Testis (tissue), 2 donors: ENCODE results near the gene TRIM52.

ENCODE experiments used
- CTCF ChIP-seq, 3 experiments: fragments of 450-650 bp in 2 of 3; fragments of 200-600 bp in 1 of 3; sonication (generic) in 1 of 3; IDR thresholded peaks; one replicate each; pipeline ENCODE4 v1.5.1; 2016 to 2019; ENCODE audit warnings: antibody characterized with exemption in 3 of 3, mild to moderate bottlenecking in 2 of 3, moderate library complexity in 1 of 3
- POLR2A ChIP-seq: fragments of 450-650 bp; IDR thresholded peaks from one replicate; pipeline ENCODE4 v1.6.1; 2017; ENCODE audit warnings: antibody characterized with exemption, mild to moderate bottlenecking, moderate library complexity

- TF ChIP-seq CTCF (IDR thresholded peaks at IDR 0.05) (no peak), POLR2A (no peak)
Observed at GRCh38 chr5:181236471-181236870, 24.5 kb downstream of the TRIM52 start.
